H9 (cell line): Measurements from ENCODE around the gene KCNIP4. TPM values are rescaled to one million over a fixed set of nuclear protein-coding genes. Genes with fewer than 3 reads are reported as not detected.

Experiments
- DNase-seq: peaks from one replicate; pipeline ENCODE4 v3.0.0-alpha.2; 2017
- H2AFZ ChIP-seq: one replicate; pipeline ENCODE4 v1.6.1; 2013; ENCODE audit warnings: mild to moderate bottlenecking, low read length, control low read depth, moderate library complexity
- H2AK5ac ChIP-seq: 2 replicates; pipeline ENCODE4 v1.6.1; 2013; ENCODE audit warnings: low read length, control low read depth, mixed read lengths; ENCODE audit not compliant: insufficient read length
- H2BK120ac ChIP-seq: one replicate; pipeline ENCODE4 v1.6.1; 2013; ENCODE audit warnings: low read depth, mild to moderate bottlenecking, low read length, control low read depth, inconsistent platforms; ENCODE audit not compliant: poor library complexity, severe bottlenecking
- H2BK12ac ChIP-seq: 2 replicates; pipeline ENCODE4 v1.6.1; 2013; ENCODE audit warnings: low read length, control low read depth, mixed read lengths, low read depth; ENCODE audit not compliant: insufficient read length
- H2BK15ac ChIP-seq: 2 replicates; pipeline ENCODE4 v1.6.1; 2013; ENCODE audit warnings: low read depth, low read length, control low read depth
- H2BK20ac ChIP-seq: one replicate; pipeline ENCODE4 v1.6.1; 2013; ENCODE audit warnings: low read depth, mild to moderate bottlenecking, low read length, control low read depth, inconsistent platforms; ENCODE audit not compliant: poor library complexity, severe bottlenecking
- H2BK5ac ChIP-seq: 2 replicates; pipeline ENCODE4 v1.6.1; 2013; ENCODE audit warnings: low read length, control low read depth, mixed read lengths; ENCODE audit not compliant: insufficient read length
- H3K14ac ChIP-seq: 2 replicates; pipeline ENCODE4 v1.6.1; 2013; ENCODE audit warnings: low read length, control low read depth; ENCODE audit not compliant: insufficient read depth
- H3K18ac ChIP-seq: 2 replicates; pipeline ENCODE4 v1.6.1; 2013; ENCODE audit warnings: low read depth, mild to moderate bottlenecking, mixed read lengths, low read length, control low read depth; ENCODE audit not compliant: insufficient read length
- H3K23ac ChIP-seq: 2 replicates; pipeline ENCODE4 v1.6.1; 2013; ENCODE audit warnings: low read length, control low read depth, mixed read lengths, low read depth; ENCODE audit not compliant: insufficient read length
- H3K23me2 ChIP-seq: 2 replicates; pipeline ENCODE4 v1.6.1; 2013; ENCODE audit warnings: low read depth, mild to moderate bottlenecking, mixed read lengths, low read length, control low read depth; ENCODE audit not compliant: insufficient read length, poor library complexity, severe bottlenecking
- H3K27ac ChIP-seq: 2 replicates; pipeline ENCODE4 v1.5.1; 2013; ENCODE audit warnings: low read length, control low read depth, mixed read lengths, low read depth; ENCODE audit not compliant: insufficient read length
- H3K27me3 ChIP-seq: 2 replicates; pipeline ENCODE4 v1.6.1; 2013; ENCODE audit warnings: low read length, control low read depth, inconsistent platforms; ENCODE audit not compliant: insufficient read depth
- H3K4ac ChIP-seq: 2 replicates; pipeline ENCODE4 v1.6.1; 2013; ENCODE audit warnings: low read depth, mild to moderate bottlenecking, control low read depth, inconsistent platforms, low read length, moderate library complexity
- H3K4me1 ChIP-seq: 2 replicates; pipeline ENCODE4 v1.6.1; 2013; ENCODE audit warnings: low read length, control low read depth, inconsistent platforms; ENCODE audit not compliant: insufficient read depth
- H3K4me2 ChIP-seq: 2 replicates; pipeline ENCODE4 v1.6.1; 2013; ENCODE audit warnings: low read length, control low read depth, mixed read lengths; ENCODE audit not compliant: insufficient read length, insufficient read depth
- H3K56ac ChIP-seq: 2 replicates; pipeline ENCODE4 v1.6.1; 2013; ENCODE audit warnings: low read depth, mild to moderate bottlenecking, mixed read lengths, low read length, control low read depth; ENCODE audit not compliant: insufficient read length
- H3K79me1 ChIP-seq: 2 replicates; pipeline ENCODE4 v1.6.1; 2013; ENCODE audit warnings: low read depth, mild to moderate bottlenecking, moderate library complexity, low read length, control low read depth, inconsistent platforms; ENCODE audit not compliant: insufficient read depth, poor library complexity, severe bottlenecking
- H3K79me2 ChIP-seq: 2 replicates; pipeline ENCODE4 v1.6.1; 2013; ENCODE audit warnings: low read length, control low read depth, inconsistent platforms; ENCODE audit not compliant: insufficient read depth
- H3K9ac ChIP-seq: 2 replicates; pipeline ENCODE4 v1.6.1; 2013; ENCODE audit warnings: low read length, control low read depth, mixed read lengths; ENCODE audit not compliant: insufficient read length; ENCODE audit errors: extremely low read depth
- H3K9me3 ChIP-seq: one replicate; pipeline ENCODE4 v1.6.1; 2013; ENCODE audit warnings: low read depth, low read length, inconsistent platforms; ENCODE audit not compliant: control insufficient read depth
- H3T11ph ChIP-seq: one replicate; pipeline ENCODE4 v1.6.1; 2013; ENCODE audit warnings: mild to moderate bottlenecking, low read length, control low read depth, inconsistent platforms
- H4K20me1 ChIP-seq: one replicate; pipeline ENCODE4 v1.6.1; 2013; ENCODE audit not compliant: control insufficient read depth, insufficient read length, insufficient read depth
- H4K5ac ChIP-seq: 2 replicates; pipeline ENCODE4 v1.6.1; 2013; ENCODE audit warnings: low read depth, mild to moderate bottlenecking, mixed read lengths, low read length, control low read depth; ENCODE audit not compliant: insufficient read length
- H4K8ac ChIP-seq: replicated peaks from 2 replicates; pipeline ENCODE4 v1.6.1; 2013; ENCODE audit warnings: low read length, control low read depth, mixed read lengths, low read depth; ENCODE audit not compliant: insufficient read length
- H4K91ac ChIP-seq: 2 replicates; pipeline ENCODE4 v1.6.1; 2013; ENCODE audit warnings: low read depth, mild to moderate bottlenecking, moderate library complexity, mixed read lengths, low read length, control low read depth; ENCODE audit not compliant: insufficient read length
- H3K27ac Mint-ChIP-seq, 3 experiments: 2 replicates in 2 of 3; 3 replicates in 1 of 3; pipeline ENCODE4 v1.8.0; 2020 to 2021; ENCODE audit warnings: mixed read lengths in 3 of 3, mild to moderate bottlenecking in 1 of 3, moderate library complexity in 1 of 3
- H3K27me3 Mint-ChIP-seq: 2 replicates; pipeline ENCODE4 v1.8.0; 2021; ENCODE audit warnings: low read depth, mild to moderate bottlenecking, moderate library complexity, mixed read lengths
- H3K36me3 Mint-ChIP-seq, 3 experiments: 2 replicates in 2 of 3; 3 replicates in 1 of 3; pipeline ENCODE4 v1.8.0; 2020 to 2021; ENCODE audit warnings: low read depth in 3 of 3, mixed read lengths in 3 of 3; ENCODE audit not compliant: insufficient read depth in 1 of 3
- H3K4me1 Mint-ChIP-seq, 2 experiments: 2 replicates each; pipeline ENCODE4 v1.8.0; 2020; ENCODE audit warnings: mixed read lengths in 2 of 2
- H3K4me3 Mint-ChIP-seq, 2 experiments: 2 replicates in 1 of 2; 3 replicates in 1 of 2; pipeline ENCODE4 v1.8.0; 2020 to 2021; ENCODE audit warnings: mild to moderate bottlenecking in 2 of 2, mixed read lengths in 2 of 2, moderate library complexity in 1 of 2
- H3K9me3 Mint-ChIP-seq, 2 experiments: 2 replicates in 1 of 2; 3 replicates in 1 of 2; pipeline ENCODE4 v1.8.0; 2020; ENCODE audit warnings: mild to moderate bottlenecking in 2 of 2, mixed read lengths in 2 of 2, moderate library complexity in 1 of 2
- WGBS: extraction: QIAGEN DNeasy Blood & Tissue Kit; methylation state at CpG from one replicate; pipeline ENCODE4 v1.1.7; 2013; ENCODE audit warnings: missing lambda C conversion rate, low lambda C conversion rate, mixed read lengths; ENCODE audit not compliant: insufficient read length; ENCODE audit errors: extremely low coverage; 5-methylcytosine and 5-hydroxymethylcytosine counted together
- total RNA-seq: library from RNA; stranded (reverse); gene quantifications from 2 replicates; pipeline ENCODE4 v1.2.1, GENCODE V29; 2021
- TF ChIP-seq, protein P1 (sequence below): fragments of 200-600 bp; sonication (generic); conservative IDR thresholded peaks from 3 replicates; pipeline ENCODE4 v1.8.0; 2021; ENCODE audit warnings: antibody characterized with exemption, mild to moderate bottlenecking

KCNIP4 gene
- total RNA-seq, 1 experiment from 2014 or later = not detected

GRCh38 chr4:20844311-20844710 lies 1104.3 kb downstream of the KCNIP4 start:
- no peak for DNase-seq

More at GRCh38 chr4:20844311-20844710, 1104.3 kb downstream of the KCNIP4 start:
- Histone ChIP-seq H3K27me3 (no peaks in the 10 kb centered on the region), H2BK20ac (no peak overlapping the region), H3K4me1 (no peaks in the 10 kb centered on the region), H3K27ac (no peak overlapping the region), H3K79me2 (no peaks in the 10 kb centered on the region), H4K8ac (no peak overlapping the region), H3K4me2 (no peak overlapping the region), H2BK5ac (no peak overlapping the region), H3K4ac (no peak overlapping the region), H3K79me1 (no peaks in the 10 kb centered on the region), H3K18ac (no peak overlapping the region), H3K9me3 (no peaks in the 10 kb centered on the region), H2BK15ac (no peak overlapping the region), H2BK12ac (no peak overlapping the region), H3T11ph (no peak overlapping the region), H2AFZ (no peak overlapping the region), H3K14ac (no peak overlapping the region), H3K23me2 (no peaks in the 10 kb centered on the region), H3K9ac (no peak overlapping the region), H3K56ac (no peak overlapping the region), H2BK120ac (no peak overlapping the region), H4K91ac (no peak overlapping the region), H4K5ac (no peak overlapping the region), H2AK5ac (no peak overlapping the region), H4K20me1 (no peaks in the 10 kb centered on the region), H3K23ac (no peak overlapping the region)
- peaks cover 0 to 6% of the 10 kb centered on the region in 2 experiments; a peak in 2 of 4 replicates for H3K4me1 Mint-ChIP-seq
- WGBS = no CpG with 5 or more reads among the region's 4 CpGs
- H3K27me3 Mint-ChIP-seq = no peaks in the 10 kb centered on the region
- no peaks in the 10 kb centered on the region for H3K36me3 Mint-ChIP-seq
- TF ChIP-seq, protein P1, sequence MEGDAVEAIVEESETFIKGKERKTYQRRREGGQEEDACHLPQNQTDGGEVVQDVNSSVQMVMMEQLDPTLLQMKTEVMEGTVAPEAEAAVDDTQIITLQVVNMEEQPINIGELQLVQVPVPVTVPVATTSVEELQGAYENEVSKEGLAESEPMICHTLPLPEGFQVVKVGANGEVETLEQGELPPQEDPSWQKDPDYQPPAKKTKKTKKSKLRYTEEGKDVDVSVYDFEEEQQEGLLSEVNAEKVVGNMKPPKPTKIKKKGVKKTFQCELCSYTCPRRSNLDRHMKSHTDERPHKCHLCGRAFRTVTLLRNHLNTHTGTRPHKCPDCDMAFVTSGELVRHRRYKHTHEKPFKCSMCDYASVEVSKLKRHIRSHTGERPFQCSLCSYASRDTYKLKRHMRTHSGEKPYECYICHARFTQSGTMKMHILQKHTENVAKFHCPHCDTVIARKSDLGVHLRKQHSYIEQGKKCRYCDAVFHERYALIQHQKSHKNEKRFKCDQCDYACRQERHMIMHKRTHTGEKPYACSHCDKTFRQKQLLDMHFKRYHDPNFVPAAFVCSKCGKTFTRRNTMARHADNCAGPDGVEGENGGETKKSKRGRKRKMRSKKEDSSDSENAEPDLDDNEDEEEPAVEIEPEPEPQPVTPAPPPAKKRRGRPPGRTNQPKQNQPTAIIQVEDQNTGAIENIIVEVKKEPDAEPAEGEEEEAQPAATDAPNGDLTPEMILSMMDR = no peak
- no peak overlapping the region for H3K27ac Mint-ChIP-seq
- no peak overlapping the region for H3K4me3 Mint-ChIP-seq
- no peaks in the 10 kb centered on the region for H3K9me3 Mint-ChIP-seq
